HG03439 (cell line): ENCODE data around the gene TUBGCP3.
A peak's percentile ranks its signal among the peaks of the same experiment; 100 is the strongest.
"Not testable (repeated sequence)": the region's sequence is repeated elsewhere in the genome, so short reads cannot be mapped to it uniquely, and the experiment has no call there.

Experiments used
- ATAC-seq: cut with Tn5 transposase; IDR thresholded peaks from one replicate; pipeline ENCODE4 v1.9.1; 2021; ENCODE audit warnings: mild to moderate bottlenecking, moderate library complexity; ENCODE audit not compliant: unreplicated experiment

Gene TUBGCP3

GRCh38 chr13:112587764-112588489 lies at the start of gene TUBGCP3:
TSS of gene TUBGCP3 (minus strand) at chr13:112588153. CDS start at chr13:112587980, 173 bp downstream.
- peak; percentile 85 for ATAC-seq

GRCh38 chr13:112637017-112637801 lies 49.3 kb upstream of the TUBGCP3 start:
- ATAC-seq: no peak

GRCh38 chr13:112636401-112636975 lies 48.5 kb upstream of the TUBGCP3 start:
- ATAC-seq: no peak

- no peak for ATAC-seq
These were observed 47.4 kb upstream of the TUBGCP3 start for GRCh38 chr13:112635323-112635722.

- ATAC-seq: no peak
These were observed 46.1 kb upstream of the TUBGCP3 start for GRCh38 chr13:112634102-112634501.

GRCh38 chr13:112630226-112630625 lies 42.3 kb upstream of the TUBGCP3 start:
- not testable (repeated sequence) for ATAC-seq

- no peak for ATAC-seq
These were observed 41.2 kb upstream of the TUBGCP3 start for GRCh38 chr13:112629161-112629560.

- not testable (repeated sequence) for ATAC-seq
These were observed 39.7 kb upstream of the TUBGCP3 start for GRCh38 chr13:112627613-112628012.

GRCh38 chr13:112627161-112627560 lies 39.2 kb upstream of the TUBGCP3 start:
- no peak for ATAC-seq

GRCh38 chr13:112626761-112627160 lies 38.8 kb upstream of the TUBGCP3 start:
- ATAC-seq: no peak

GRCh38 chr13:112626124-112626523 lies 38.2 kb upstream of the TUBGCP3 start:
- ATAC-seq: no peak

- ATAC-seq: no peak
These were observed 37.7 kb upstream of the TUBGCP3 start for GRCh38 chr13:112625698-112626097.

GRCh38 chr13:112624602-112625430 lies 36.9 kb upstream of the TUBGCP3 start:
- no peak for ATAC-seq

- no peak for ATAC-seq
These were observed 36.1 kb upstream of the TUBGCP3 start for GRCh38 chr13:112624040-112624439.

GRCh38 chr13:112623051-112623711 lies 35.2 kb upstream of the TUBGCP3 start:
- ATAC-seq: no peak

- no peak for ATAC-seq
These were observed 34.4 kb upstream of the TUBGCP3 start for GRCh38 chr13:112622375-112622774.

- no peak for ATAC-seq
These were observed 32.0 kb upstream of the TUBGCP3 start for GRCh38 chr13:112619730-112620631.

- no peak for ATAC-seq
These were observed 30.5 kb upstream of the TUBGCP3 start for GRCh38 chr13:112618501-112618900.

GRCh38 chr13:112617754-112618375 lies 29.9 kb upstream of the TUBGCP3 start:
- no peak for ATAC-seq
